Omental fat pad (tissue), 4 donors: ENCODE measurements around the gene TBL1X. TPM values are rescaled to one million over a fixed set of nuclear protein-coding genes. Genes with fewer than 3 reads are reported as not detected.

ENCODE experiments used
- ATAC-seq: fragments of 150-250 bp; one replicate; pipeline ENCODE4 v1.9.1; 2016; ENCODE audit warnings: mild to moderate bottlenecking, moderate library complexity; ENCODE audit not compliant: low FRiP score
- DNase-seq: peaks from one replicate; pipeline ENCODE4 v3.0.0-alpha.2; 2019; ENCODE audit warnings: low spot score
- total RNA-seq, 4 donors: library from RNA; depleted of rRNA; stranded (reverse); fragments of >200 nt; gene quantifications; one replicate each; pipeline ENCODE4 v1.1.0, GENCODE V29; 2016
- TF ChIP-seq, protein P1 (sequence below), 3 donors: fragments of 450-650 bp; IDR thresholded peaks; one replicate each; pipeline ENCODE4 v1.5.1; 2016 to 2017; ENCODE audit warnings: antibody characterized with exemption in 3 of 3, mild to moderate bottlenecking in 3 of 3, moderate library complexity in 2 of 3

The TBL1X gene
- total RNA-seq, 4 donors from 2014 or later, result 13.1 to 22.7 (median 16.2) TPM

DNA sequence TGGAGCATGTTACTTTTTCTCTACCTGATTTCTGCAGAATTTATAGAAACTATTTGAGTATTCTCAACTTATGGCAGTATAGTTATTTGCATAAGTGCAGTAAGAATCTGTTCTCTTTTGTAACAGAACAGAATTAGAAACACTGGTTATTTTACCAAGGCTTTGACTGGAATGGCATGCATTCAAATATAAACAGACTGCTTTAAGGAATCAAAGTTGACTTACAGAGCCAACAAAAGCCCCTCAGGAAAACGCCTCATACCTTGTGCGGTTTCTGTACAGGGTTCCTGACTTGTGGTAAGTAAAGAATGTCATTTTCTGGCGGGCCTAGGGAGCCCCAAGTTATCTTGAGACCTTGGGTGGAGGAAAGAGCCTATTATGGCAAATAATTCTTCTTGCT is 203.7 kb downstream of the TBL1X start:
- DNase-seq (no peak), ATAC-seq (no peak)
- TF ChIP-seq, protein P1, sequence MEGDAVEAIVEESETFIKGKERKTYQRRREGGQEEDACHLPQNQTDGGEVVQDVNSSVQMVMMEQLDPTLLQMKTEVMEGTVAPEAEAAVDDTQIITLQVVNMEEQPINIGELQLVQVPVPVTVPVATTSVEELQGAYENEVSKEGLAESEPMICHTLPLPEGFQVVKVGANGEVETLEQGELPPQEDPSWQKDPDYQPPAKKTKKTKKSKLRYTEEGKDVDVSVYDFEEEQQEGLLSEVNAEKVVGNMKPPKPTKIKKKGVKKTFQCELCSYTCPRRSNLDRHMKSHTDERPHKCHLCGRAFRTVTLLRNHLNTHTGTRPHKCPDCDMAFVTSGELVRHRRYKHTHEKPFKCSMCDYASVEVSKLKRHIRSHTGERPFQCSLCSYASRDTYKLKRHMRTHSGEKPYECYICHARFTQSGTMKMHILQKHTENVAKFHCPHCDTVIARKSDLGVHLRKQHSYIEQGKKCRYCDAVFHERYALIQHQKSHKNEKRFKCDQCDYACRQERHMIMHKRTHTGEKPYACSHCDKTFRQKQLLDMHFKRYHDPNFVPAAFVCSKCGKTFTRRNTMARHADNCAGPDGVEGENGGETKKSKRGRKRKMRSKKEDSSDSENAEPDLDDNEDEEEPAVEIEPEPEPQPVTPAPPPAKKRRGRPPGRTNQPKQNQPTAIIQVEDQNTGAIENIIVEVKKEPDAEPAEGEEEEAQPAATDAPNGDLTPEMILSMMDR (IDR thresholded peaks at IDR 0.05), result no peak

DNA sequence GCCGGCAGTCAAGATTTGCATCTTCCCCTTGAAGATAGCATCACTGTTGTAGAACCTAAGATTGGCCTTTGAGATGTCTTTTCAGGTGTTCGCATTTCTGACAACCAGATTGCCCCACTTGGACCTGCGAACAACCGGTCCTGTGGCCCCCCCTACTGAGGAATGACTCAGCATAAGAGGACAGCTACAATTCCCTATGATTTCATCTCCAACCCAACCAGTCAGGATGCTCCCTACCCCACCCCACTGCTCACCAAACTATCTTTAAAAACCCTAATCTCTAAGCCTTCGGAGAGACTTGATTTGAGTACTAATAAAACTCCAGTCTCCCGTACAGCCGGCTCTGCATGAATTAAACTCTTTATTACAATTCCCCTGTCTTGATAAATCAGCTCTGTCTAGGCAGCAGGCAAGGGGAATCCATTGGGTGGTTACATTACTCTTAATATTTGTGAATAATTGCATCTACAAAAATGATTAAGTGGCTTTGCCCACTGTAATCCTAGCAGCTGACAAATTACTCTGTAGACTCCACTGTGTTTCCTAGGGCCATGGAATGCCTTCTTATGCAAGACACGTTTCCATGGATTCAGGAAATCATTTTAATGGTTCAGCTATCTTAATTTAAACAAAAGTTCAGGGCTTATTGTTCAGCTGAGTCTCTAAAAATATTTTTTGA is 205.4 kb downstream of the TBL1X start:
- DNase-seq (no peak), ATAC-seq (no peak)
- TF ChIP-seq, protein P1 (IDR thresholded peaks at IDR 0.05), result no peak

DNA sequence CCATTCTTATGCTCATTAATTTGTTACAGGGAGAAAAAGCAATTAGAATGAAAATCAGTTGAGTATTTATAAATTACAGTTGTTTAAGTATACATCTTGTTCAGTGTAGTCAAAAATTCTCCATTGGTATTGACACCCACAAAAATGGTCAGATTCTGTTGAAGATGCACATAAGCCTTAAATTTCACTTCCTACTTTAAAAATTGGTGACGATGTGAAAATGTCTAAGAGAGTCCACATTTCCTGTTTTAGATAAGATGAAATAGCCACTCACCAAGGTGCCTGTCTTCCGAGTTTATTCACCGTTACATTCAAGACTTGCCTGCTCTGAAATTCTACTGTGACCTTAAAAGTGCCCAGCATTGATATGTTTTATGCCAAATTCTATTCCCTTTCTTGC is 207.1 kb downstream of the TBL1X start:
- ATAC-seq, result no peak

DNA sequence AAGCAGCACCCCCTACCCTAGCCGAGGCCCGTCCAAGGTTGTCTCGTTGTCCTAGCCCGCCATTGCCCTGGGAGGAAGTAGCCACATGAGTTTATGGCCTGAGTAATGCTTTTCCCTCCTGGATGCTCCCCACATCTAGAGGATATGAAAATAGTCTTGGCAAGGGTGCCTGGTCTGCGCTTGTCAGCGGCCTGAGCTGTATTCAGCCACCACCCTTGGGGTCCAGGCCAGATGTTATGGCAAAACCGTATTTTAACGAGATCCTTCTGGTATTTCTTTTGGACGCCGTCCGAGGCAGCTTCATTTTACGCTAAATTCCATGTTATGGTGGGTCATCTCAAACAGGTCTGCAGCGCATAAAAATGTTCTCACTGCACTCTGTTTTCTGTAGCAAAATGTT is 211.4 kb downstream of the TBL1X start:
- TF ChIP-seq, protein P1 (IDR thresholded peaks at IDR 0.05), result no peak
- DNase-seq (no peak), ATAC-seq (no peak)

More for the DNA sequence above, 207.1 kb downstream of the TBL1X start:
- TF ChIP-seq, protein P1 (IDR thresholded peaks at IDR 0.05), result no peak
- no peak for DNase-seq

DNA sequence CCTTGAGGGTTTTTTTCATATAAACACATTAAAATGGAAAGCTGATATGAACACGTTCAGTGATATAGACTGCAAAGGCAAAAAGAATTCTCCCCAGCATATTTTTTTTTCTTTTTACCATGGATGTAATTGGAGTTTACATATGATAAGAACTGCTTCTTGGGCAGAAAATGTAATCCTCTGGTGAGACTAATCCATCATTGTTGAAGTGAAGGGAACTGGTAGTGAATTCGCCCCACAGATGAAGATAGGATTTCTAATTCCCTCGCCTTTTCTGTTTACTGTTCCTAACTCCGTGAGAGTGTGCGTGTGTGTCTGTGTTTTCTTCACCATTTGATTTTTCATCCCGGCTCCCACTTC is 211.9 kb downstream of the TBL1X start:
- ATAC-seq, result no peak
- TF ChIP-seq, protein P1 (IDR thresholded peaks at IDR 0.05), result no peak

DNA sequence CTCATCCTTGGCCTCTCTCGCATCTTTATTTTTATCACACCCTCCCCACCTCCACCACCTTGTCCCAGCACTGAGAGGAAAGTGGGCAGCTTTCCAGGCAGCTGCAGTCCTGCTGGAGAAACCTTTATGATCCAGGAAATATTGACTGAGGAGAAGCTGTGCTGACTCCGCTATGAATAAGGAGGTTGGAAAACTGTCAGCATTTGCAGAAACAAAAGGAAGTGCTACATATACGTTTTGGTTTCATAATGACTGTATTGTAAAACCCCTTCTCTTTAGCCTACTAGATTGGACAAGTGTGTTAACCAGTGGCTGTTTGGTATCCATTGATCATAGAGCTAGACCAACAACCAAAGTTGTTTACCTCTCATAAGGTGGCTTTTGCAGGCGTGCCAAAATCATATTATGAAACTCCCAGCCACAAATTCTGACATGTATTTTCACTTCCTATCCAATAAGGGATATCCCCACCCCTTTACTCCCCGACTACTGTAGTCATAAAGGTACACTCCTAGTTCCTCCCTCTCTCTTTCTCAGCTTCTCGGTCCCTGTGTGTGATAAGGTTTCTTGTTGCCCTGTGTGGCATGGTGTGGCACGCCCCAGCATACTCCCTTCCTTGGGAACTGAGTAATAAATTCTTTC is 212.4 kb downstream of the TBL1X start:
- ATAC-seq (no peak), DNase-seq (no peak)
- TF ChIP-seq, protein P1 (IDR thresholded peaks at IDR 0.05), result no peak

More for the DNA sequence above, 211.9 kb downstream of the TBL1X start:
- no peak for DNase-seq
